Loucy (cell line): ENCODE measurements around the gene HS6ST1.

ENCODE experiments used
- H2AFZ ChIP-seq: fragments of 200-600 bp; sonication (generic); 2 replicates; pipeline ENCODE4 v1.6.0; 2016; ENCODE audit warnings: antibody characterized with exemption, mild to moderate bottlenecking, low read length, moderate library complexity
- H3F3A ChIP-seq: fragments of 200-600 bp; 2 replicates; pipeline ENCODE4 v1.6.0; 2016; ENCODE audit warnings: antibody characterized with exemption, low read depth, mild to moderate bottlenecking
- H3K27me3 ChIP-seq: fragments of 200-600 bp; sonication (generic); 2 replicates; pipeline ENCODE4 v1.6.1; 2014; ENCODE audit warnings: low read length, mild to moderate bottlenecking; ENCODE audit not compliant: insufficient read depth, poor library complexity, severe bottlenecking
- H3K36me3 ChIP-seq: fragments of 200-600 bp; sonication (generic); 2 replicates; pipeline ENCODE4 v1.6.1; 2016; ENCODE audit warnings: low read length; ENCODE audit not compliant: insufficient read depth
- H3K4me1 ChIP-seq: fragments of 200-600 bp; sonication (generic); 2 replicates; pipeline ENCODE4 v1.5.1; 2014; ENCODE audit warnings: low read length, mild to moderate bottlenecking; ENCODE audit not compliant: insufficient read depth, poor library complexity, severe bottlenecking
- H3K4me2 ChIP-seq: fragments of 200-600 bp; sonication (generic); 2 replicates; pipeline ENCODE4 v1.6.0; 2014; ENCODE audit warnings: antibody characterized with exemption, low read length, low read depth, mild to moderate bottlenecking; ENCODE audit not compliant: poor library complexity, severe bottlenecking
- H3K4me3 ChIP-seq: fragments of 200-600 bp; sonication (generic); 2 replicates; pipeline ENCODE4 v1.5.1; 2014; ENCODE audit warnings: low read length, mild to moderate bottlenecking, mixed read lengths; ENCODE audit not compliant: poor library complexity, severe bottlenecking
- H3K79me2 ChIP-seq: fragments of 200-600 bp; sonication (generic); 2 replicates; pipeline ENCODE4 v1.6.1; 2014; ENCODE audit warnings: low read length; ENCODE audit not compliant: insufficient read depth
- H3K9ac ChIP-seq: fragments of 200-600 bp; sonication (generic); 2 replicates; pipeline ENCODE4 v1.6.0; 2014; ENCODE audit warnings: mild to moderate bottlenecking, low read depth, low read length, moderate library complexity; ENCODE audit not compliant: poor library complexity, severe bottlenecking
- H3K9me2 ChIP-seq: fragments of 200-600 bp; sonication (generic); replicated peaks from 2 replicates; pipeline ENCODE4 v1.6.1; 2016; ENCODE audit warnings: low read depth, low read length, mixed read lengths
- H3K9me3 ChIP-seq: fragments of 200-600 bp; sonication (generic); 2 replicates; pipeline ENCODE4 v1.6.1; 2014; ENCODE audit warnings: mild to moderate bottlenecking, antibody characterized with exemption, low read length, low read depth; ENCODE audit not compliant: insufficient read depth
- H4K20me1 ChIP-seq: fragments of 200-600 bp; sonication (generic); 2 replicates; pipeline ENCODE4 v1.6.0; 2014; ENCODE audit warnings: antibody characterized with exemption, low read length, mild to moderate bottlenecking; ENCODE audit not compliant: insufficient read depth, poor library complexity, severe bottlenecking
- CTCF ChIP-seq: fragments of 200-600 bp; sonication (generic); conservative IDR thresholded peaks from 2 replicates; pipeline ENCODE4 v1.5.1; 2014; ENCODE audit warnings: mild to moderate bottlenecking, antibody characterized with exemption, low read length
- EZH2phosphoT487 ChIP-seq: fragments of 200-600 bp; IDR thresholded peaks from 2 replicates; pipeline ENCODE4 v1.6.1; 2018; ENCODE audit warnings: antibody characterized with exemption, mild to moderate bottlenecking, moderate library complexity, borderline replicate concordance

The HS6ST1 gene

DNA sequence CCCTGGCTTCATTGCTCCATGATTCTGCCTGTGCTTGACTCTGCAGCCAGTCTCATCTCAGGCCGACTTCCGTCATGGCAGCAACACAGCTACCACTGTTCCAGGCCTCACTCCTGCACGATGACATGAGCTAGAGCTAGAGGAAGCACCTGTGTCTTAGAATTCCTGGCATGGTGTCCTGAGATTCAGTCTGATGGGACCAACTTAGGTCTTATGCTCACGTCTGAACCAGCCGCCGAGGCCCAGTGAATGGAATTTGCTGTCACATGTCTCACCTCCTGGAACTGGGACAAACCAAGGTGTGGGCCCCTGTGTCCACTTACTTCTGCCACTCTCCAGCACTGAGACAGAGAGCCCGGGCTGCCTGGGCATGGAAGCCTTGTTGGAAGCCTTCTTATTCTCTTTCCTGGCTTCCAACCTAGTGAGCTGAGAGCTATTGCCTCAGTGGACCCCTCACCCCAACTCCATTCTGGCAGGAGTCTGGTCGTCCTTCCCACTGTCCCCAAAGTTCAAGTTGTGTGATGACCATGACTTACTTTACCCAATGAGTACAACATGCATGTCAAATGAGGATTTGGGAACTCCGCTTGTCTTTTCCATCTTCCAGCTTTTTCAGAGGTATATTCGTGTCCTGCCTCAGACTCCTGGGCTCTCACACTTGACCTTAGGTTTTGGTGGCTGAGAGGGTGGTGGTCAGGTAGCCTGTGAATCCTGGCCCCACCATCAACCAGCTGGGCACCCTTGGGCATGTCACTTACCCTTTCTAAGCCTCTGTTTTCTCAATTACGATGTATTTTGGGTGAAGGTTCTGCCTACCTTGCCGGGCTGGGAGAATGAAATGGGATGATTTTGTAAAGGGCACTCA is 39.1 kb upstream of the HS6ST1 start:
- no peaks in the 10 kb centered on the region for H4K20me1 ChIP-seq
- H2AFZ ChIP-seq, result no peak overlapping the region
- no peaks in the 10 kb centered on the region for H3K27me3 ChIP-seq
- H3K9ac ChIP-seq, result no peak overlapping the region
- no peaks in the 10 kb centered on the region for H3K79me2 ChIP-seq
- H3K9me2 ChIP-seq, result no peaks in the 10 kb centered on the region
- no peak overlapping the region for H3K4me3 ChIP-seq
- no peaks in the 10 kb centered on the region for H3F3A ChIP-seq
- peaks cover 3% of the 10 kb centered on the region; the same call in 1 of the 2 replicates for H3K9me3 ChIP-seq
- TF ChIP-seq CTCF (no peak), EZH2phosphoT487 (no peak)
- H3K4me2 ChIP-seq, result no peak overlapping the region
- no peaks in the 10 kb centered on the region for H3K36me3 ChIP-seq
- peaks cover 16% of the 10 kb centered on the region for H3K4me1 ChIP-seq

DNA sequence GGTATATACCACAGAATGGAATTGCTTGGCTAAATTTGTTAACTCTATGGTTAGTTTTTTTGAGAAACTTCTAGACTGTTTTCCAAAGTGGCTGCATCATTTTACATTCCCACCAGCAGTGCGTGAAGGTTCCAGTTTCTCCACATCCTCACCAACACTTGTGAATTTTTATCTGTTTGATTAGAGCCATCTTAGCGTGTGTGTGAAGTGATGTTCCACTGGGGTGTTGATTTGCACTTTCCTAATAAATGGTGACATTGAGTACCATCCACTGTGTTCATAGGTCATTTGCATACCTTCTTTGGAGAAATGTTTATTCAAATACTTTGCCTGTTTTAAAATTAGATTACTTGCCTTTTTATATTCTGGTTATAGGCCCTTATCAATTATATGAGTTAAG is 37.5 kb upstream of the HS6ST1 start:
- Histone ChIP-seq H3F3A (no peaks in the 10 kb centered on the region), H3K9me3 (peaks cover 14% of the 10 kb centered on the region), H3K9ac (no peak overlapping the region), H2AFZ (no peak overlapping the region), H3K4me3 (no peak overlapping the region), H3K4me2 (no peak overlapping the region), H3K9me2 (no peaks in the 10 kb centered on the region), H3K4me1 (peaks cover 16% of the 10 kb centered on the region), H3K27me3 (no peaks in the 10 kb centered on the region), H4K20me1 (no peaks in the 10 kb centered on the region), H3K79me2 (no peaks in the 10 kb centered on the region), H3K36me3 (no peaks in the 10 kb centered on the region)
- TF ChIP-seq EZH2phosphoT487 (no peak), CTCF (no peak)

DNA sequence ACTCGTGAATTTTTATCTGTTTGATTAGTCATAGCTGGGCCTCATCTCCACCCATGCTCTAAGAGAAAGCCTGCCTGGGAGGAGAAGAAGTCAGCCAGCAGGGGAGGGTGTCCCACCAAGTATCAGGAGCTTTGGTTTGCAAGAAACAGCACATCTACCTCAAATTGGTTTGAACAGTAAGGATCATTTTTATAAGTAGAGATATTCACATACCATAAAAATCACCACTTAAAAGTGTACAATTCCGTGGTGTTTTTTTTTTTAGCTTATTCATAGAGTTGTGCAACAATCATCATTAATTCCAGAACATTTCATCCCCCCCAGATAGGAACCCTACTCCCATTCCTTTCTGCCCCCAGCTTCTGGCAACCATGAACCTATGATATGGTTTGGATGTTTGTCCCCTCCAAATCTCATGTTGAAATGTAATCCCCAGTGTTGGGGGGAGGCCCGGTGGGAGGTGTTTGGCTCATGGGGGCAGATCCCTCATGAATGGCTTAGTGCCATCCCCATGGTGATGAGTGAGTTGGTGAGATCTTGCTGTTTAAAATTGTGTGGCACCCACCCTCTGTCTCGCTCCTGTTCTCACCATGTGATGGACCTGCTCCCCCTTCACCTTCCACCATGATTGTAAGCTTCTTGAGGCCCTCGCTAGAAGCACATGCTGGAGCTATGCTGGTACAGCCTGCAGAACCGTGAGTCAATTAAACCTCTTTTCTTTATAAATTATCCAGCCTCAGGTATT is 36.2 kb upstream of the HS6ST1 start:
- Histone ChIP-seq H3K9ac (no peak overlapping the region), H4K20me1 (no peaks in the 10 kb centered on the region), H3K4me3 (no peak overlapping the region), H3K4me2 (no peak overlapping the region), H3K4me1 (peaks cover 8% of the 10 kb centered on the region), H2AFZ (no peak overlapping the region), H3F3A (no peaks in the 10 kb centered on the region), H3K27me3 (no peaks in the 10 kb centered on the region), H3K79me2 (no peaks in the 10 kb centered on the region), H3K9me3 (peaks cover 14% of the 10 kb centered on the region), H3K9me2 (no peaks in the 10 kb centered on the region), H3K36me3 (no peaks in the 10 kb centered on the region)
- TF ChIP-seq EZH2phosphoT487 (no peak), CTCF (0 out of 2 replicates have a peak, but pooled peaks have one; percentile 15)
